NT2/D1 (cell line): Measurements from ENCODE around the gene ADAMTS12.

ENCODE experiments used
- SUZ12 ChIP-seq: IDR thresholded peaks from 2 replicates; pipeline ENCODE4 v1.6.1; 2011; ENCODE audit not compliant: insufficient read length, insufficient read depth; ENCODE audit errors: extremely low read depth
- YY1 ChIP-seq: IDR thresholded peaks from 2 replicates; pipeline ENCODE4 v1.6.1; 2011; ENCODE audit not compliant: insufficient read length, insufficient read depth
- ZNF274 ChIP-seq: IDR thresholded peaks from 2 replicates; pipeline ENCODE4 v1.6.1; 2011; ENCODE audit warnings: mild to moderate bottlenecking, low read depth, low read length

DNA sequence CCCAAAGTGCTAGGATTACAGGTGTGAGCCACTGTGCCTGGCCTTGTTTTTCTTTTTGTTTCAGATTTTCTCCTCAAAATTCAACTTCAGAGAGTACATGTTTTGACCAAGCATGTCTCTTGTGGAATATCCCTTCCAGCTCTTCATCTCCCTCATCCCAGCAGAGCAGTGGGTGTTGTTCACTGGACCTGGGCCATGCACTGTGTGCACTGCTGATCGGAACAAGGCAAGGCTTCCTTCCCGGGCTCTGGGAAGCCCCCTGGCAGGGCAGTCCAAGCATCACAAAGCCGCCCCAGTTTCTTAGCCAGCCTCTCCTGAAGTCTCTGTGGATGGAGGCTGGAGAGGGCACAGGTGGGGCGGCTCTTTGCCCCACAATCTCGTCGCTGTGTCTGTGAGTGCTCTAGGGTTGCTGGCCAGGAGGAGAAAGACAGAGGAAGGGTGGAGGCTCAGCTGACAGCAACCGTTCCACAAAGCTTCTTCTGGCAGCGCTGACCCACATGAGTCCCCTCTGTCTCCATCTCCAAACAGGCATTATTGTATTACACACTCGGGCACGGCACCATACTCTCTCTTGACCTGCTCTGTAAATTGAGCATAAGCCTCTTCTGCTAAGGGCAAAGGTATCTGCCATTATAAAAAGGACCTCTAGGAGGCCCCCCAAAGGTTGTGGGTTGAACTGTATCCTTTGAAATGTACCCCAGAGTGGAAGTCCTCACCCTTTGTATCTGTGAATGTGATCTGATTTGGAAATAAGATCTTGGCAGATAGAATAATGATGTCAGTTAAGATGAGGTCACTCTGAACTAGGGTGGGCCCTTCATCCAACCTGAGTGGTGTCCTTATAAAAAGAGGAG is 361.4 kb downstream of the ADAMTS12 start:
- no peak for TF ChIP-seq YY1
- TF ChIP-seq ZNF274, result no peak
- no peak for TF ChIP-seq SUZ12
